PC-3 (cell line): Measurements from ENCODE around the gene CNR2.

Experiments
- CTCF ChIP-seq: fragments of 300-600 bp; sonication (generic); conservative IDR thresholded peaks from 2 replicates; pipeline ENCODE4 v1.5.1; 2017; ENCODE audit warnings: antibody characterized with exemption, low read depth, mild to moderate bottlenecking, low read length
- EZH2phosphoT487 ChIP-seq: fragments of 300-600 bp; sonication (generic); IDR thresholded peaks from 2 replicates; pipeline ENCODE4 v1.6.1; 2018; ENCODE audit warnings: mild to moderate bottlenecking, antibody characterized with exemption, low read length, borderline replicate concordance

GRCh38 chr1:23869051-23869450 lies 44.1 kb downstream of the CNR2 start:
- TF ChIP-seq CTCF: no peak
- TF ChIP-seq EZH2phosphoT487: no peak
